GM12891 (cell line): ENCODE results near the gene MEGF6.

Source experiments
- PAX5 ChIP-seq: IDR thresholded peaks from 2 replicates; pipeline ENCODE4 v1.6.1; 2011; ENCODE audit warnings: low read length, moderate library complexity, mild to moderate bottlenecking; ENCODE audit not compliant: insufficient read depth, severe bottlenecking
- POLR2A ChIP-seq: IDR thresholded peaks from 2 replicates; pipeline ENCODE4 v1.6.1; 2011; ENCODE audit warnings: low read depth, low read length, control low read depth
- POLR2AphosphoS5 ChIP-seq: IDR thresholded peaks from 2 replicates; pipeline ENCODE4 v1.6.1; 2011; ENCODE audit warnings: low read depth, low read length, control low read depth
- POU2F2 ChIP-seq: IDR thresholded peaks from 2 replicates; pipeline ENCODE4 v1.6.1; 2011; ENCODE audit warnings: low read depth, mild to moderate bottlenecking, control low read depth, low read length, moderate library complexity
- SPI1 ChIP-seq: IDR thresholded peaks from 2 replicates; pipeline ENCODE4 v1.6.1; 2011; ENCODE audit warnings: low read depth, low read length, control low read depth
- TAF1 ChIP-seq: IDR thresholded peaks from 2 replicates; pipeline ENCODE4 v1.6.1; 2011; ENCODE audit warnings: low read depth, low read length, control low read depth

DNA sequence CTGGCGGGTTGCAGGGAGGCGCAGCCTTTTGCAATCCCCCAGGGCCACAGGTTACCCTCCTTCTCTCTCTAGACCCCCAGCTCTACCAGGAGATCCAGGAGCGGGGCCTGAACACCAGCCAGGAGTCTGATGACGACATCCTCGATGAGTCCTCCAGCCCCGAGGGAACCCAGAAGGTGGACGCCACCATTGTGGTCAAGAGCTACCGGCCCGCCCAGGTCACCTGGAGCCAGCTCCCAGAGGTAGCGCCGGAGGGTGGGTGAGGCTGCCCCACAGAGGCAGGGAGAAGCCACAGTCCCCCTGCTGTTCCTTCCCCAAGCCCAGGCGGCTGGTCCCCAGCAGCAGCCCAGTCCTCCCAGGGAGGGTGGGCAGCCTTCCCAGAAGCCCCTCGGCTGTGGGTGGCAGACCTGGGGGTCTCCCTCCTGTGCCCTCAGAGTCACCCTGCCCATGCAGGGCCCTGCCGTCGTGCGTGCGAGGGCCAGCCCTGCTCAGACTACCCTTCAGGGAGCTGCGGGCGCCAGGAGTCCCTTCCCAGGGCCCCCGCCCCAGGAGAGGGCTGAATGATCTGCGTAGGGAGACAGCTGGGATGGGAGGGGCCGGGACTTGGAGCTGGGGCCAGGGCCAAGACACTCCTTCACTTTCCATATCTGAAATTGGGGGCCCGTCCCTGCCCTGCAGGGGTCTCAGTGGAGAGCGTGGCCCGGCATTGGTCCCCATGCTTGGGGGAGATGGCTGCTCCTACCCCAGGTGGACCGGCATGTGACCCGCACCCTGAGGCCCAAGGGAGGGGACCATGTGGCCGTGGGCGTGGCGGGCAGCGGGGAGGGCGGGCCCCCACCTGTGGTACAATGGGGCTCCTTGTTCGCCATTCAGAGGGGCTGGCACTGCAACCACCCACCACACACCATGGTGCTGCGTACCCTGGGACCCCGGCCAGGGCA is 143.9 kb downstream of the MEGF6 start:
- TF ChIP-seq POLR2A (no peak), TAF1 (no peak), SPI1 (no peak), POLR2AphosphoS5 (no peak), PAX5 (no peak), POU2F2 (no peak)
